ENCODE data around the gene SAMD4B.

DNA sequence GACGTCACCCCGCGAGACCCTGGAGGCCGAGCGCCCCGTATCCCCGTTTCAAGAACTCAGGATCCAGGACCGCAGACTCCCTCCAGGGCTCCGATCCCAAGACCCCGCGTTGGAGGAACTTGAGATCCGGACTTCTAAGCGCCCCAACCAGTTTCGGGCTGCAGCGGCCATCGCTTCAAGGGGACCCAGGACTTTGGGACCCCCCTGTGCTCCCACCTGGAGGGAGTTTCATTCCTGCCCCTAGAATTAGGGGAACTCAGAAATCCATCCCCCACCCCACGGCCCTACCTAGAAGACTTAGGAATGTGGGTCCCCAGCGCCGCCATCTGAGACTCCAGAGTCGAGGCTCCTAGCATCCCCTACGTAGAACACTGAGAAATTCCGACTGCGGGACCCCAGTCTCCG is 70.6 kb downstream of the SAMD4B start:
- TF ChIP-seq, protein P1, sequence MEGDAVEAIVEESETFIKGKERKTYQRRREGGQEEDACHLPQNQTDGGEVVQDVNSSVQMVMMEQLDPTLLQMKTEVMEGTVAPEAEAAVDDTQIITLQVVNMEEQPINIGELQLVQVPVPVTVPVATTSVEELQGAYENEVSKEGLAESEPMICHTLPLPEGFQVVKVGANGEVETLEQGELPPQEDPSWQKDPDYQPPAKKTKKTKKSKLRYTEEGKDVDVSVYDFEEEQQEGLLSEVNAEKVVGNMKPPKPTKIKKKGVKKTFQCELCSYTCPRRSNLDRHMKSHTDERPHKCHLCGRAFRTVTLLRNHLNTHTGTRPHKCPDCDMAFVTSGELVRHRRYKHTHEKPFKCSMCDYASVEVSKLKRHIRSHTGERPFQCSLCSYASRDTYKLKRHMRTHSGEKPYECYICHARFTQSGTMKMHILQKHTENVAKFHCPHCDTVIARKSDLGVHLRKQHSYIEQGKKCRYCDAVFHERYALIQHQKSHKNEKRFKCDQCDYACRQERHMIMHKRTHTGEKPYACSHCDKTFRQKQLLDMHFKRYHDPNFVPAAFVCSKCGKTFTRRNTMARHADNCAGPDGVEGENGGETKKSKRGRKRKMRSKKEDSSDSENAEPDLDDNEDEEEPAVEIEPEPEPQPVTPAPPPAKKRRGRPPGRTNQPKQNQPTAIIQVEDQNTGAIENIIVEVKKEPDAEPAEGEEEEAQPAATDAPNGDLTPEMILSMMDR (conservative IDR thresholded peaks at IDR 0.05), result peak; percentile 64; the same call in 1 of the 2 replicates
- no peak for TF ChIP-seq EZH2 (IDR thresholded peaks at IDR 0.05; ENCODE audit: low read depth)
